GM18873 (cell line): Measurements from ENCODE around the gene TEX13D.
"Not testable (repeated sequence)": the region's sequence is repeated elsewhere in the genome, so short reads cannot be mapped to it uniquely, and the experiment has no call there.

Experiments
- ATAC-seq: cut with Tn5 transposase; IDR thresholded peaks from one replicate; pipeline ENCODE4 v1.9.1; 2021; ENCODE audit warnings: mild to moderate bottlenecking, moderate library complexity, moderate number of reproducible peaks; ENCODE audit not compliant: unreplicated experiment, low FRiP score

The TEX13D gene

GRCh38 chrX:124332481-124333424 lies at the start of gene TEX13D:
Gene TEX13D, plus strand, starts transcription at chrX:124332660. Its CDS starts 258 bp downstream, at chrX:124332918.
- ATAC-seq: no peak

GRCh38 chrX:124289443-124289842 lies 43.0 kb upstream of the TEX13D start:
- ATAC-seq: no peak

- no peak for ATAC-seq
Observed at GRCh38 chrX:124293810-124294209, 38.6 kb upstream of the TEX13D start.

GRCh38 chrX:124299323-124299722 lies 33.1 kb upstream of the TEX13D start:
- not testable (repeated sequence) for ATAC-seq

- no peak for ATAC-seq
Observed at GRCh38 chrX:124300405-124300804, 32.1 kb upstream of the TEX13D start.

GRCh38 chrX:124307253-124307907 lies 25.1 kb upstream of the TEX13D start:
- ATAC-seq: no peak

DNA sequence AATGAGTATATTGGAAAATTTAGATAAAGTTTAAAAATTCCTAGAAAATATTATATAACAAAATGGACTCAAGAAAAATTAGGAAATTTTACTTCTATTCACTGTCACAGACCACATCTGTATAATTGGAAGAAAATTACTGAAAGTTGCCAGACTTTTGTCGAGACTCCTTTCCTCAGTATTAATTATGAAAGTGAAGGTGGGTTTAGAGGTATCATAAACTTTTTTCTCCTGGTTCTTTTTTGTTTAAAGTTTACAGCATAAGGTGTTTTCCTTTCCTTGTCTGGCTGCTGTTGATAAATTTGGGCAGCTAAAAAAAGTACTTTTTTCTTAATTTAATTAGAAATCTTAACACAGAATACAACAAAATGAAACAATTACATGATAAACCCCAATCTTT lies 6.7 kb upstream of the TEX13D start:
- no peak for ATAC-seq

GRCh38 chrX:124328765-124329164 lies 3.7 kb upstream of the TEX13D start:
- ATAC-seq: no peak

DNA sequence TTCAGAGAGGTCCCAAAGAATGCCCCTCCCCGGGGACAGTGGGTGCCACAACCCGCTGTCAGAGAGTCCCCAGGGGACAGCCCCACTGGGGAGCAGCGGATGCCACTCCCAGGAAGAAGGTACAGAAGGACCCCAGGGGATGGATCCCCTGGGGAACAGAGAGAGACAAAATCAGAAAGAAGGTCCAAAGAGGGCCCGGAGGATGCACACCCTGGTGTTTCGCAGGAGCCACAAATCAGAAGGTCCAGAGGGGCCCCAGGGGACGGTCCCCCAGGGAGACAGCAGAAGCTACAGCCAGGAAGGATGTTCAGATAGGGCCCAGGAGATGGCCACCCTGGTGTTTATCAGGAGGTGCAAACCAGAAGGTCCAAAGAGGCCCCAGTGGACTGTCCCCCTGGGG lies 1.4 kb downstream of the TEX13D start:
- ATAC-seq: no peak

GRCh38 chrX:124334555-124334954 lies 2.1 kb downstream of the TEX13D start:
- not testable (repeated sequence) for ATAC-seq

- ATAC-seq: no peak
Observed at GRCh38 chrX:124335598-124335997, 3.1 kb downstream of the TEX13D start.

- ATAC-seq: no peak
Observed at GRCh38 chrX:124337916-124338315, 5.5 kb downstream of the TEX13D start.

DNA sequence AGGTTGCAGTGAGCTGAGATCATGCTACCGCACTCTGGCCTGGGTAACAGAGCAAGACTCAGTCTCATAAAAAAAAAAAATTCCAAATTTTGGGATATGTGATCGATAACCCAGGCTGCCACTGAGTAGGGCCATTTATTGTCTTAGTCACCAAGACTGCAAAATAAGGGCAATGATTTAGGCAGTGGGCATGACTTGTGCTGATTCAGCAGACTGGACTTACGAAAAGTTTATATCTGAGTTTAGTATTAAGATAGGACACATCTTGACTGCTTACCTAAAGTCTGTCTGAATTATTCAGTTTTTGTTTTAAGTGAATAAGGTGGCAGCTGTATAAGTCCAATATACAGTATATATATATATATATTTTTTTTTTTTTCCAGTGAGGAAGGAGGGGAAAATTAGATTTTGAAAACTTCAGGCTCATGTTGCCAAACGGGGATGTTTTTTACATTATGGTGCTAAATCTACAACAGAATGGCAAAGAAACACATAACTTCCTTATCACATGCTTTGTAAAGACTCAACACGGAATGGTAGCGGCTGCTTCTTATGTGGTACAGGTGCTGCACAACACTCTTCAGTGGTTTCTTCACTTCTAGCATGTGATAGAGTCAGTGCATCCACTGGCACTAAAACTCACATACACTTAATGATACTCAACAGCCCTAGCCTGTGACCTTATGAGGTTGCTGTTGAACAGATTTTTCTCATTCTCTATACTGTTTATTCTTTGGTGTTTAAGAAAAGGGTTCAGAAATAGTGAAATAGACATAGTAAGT lies 6.5 kb downstream of the TEX13D start:
- no peak for ATAC-seq

- no peak for ATAC-seq
Observed at GRCh38 chrX:124341396-124342132, 9.1 kb downstream of the TEX13D start.

DNA sequence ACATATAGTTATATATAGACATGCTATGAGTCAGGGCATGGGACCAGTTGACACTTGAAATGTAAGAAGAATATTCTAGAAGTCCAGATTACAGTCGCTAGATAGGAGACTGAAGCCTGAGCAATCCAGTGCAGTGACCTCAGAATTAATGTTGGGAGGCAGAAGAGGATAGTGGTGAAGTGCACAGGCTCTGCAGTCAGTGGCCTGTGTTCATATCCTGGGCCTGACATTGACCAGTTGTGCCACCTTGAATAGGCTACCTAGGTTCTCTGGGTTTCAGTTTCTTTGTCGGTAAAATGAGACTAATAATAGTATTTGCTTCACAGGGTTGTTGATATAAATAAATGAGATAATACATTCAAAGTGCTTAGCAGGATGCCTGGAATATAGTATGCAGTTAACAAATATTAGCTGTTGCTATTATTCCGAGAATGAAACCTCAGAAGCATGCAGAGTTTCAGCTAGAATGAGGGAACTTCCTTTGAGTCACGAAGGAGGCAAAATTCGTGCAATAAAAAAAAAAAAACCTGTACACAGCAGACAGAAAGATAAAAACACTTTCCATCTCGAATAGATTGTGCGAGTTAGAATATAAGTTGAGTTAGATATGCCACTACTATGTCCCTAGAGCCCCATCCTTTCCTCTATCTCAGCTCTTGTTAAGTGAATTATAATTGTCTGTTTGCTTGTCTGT lies 9.9 kb downstream of the TEX13D start:
- no peak for ATAC-seq

DNA sequence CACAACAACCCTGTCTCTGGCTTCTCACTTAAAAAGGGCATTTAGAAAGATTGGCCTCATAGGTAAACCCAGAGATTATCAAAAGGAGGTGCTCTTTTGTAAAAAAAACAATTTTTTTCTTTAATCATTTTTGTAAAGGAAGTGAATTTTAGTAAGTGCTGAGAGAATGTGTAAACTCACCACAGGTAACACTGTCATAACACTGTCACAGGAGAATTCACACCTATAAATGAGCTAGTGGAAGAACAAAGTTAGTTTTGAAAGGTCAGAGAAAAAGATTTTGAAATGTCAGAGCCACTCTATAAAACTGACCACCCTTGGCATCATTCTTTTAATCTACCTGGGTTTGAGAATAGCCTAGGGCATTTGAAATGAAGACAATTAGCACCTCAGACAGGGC lies 10.6 kb downstream of the TEX13D start:
- no peak for ATAC-seq

- ATAC-seq: no peak
Observed at GRCh38 chrX:124344246-124344645, 11.8 kb downstream of the TEX13D start.

DNA sequence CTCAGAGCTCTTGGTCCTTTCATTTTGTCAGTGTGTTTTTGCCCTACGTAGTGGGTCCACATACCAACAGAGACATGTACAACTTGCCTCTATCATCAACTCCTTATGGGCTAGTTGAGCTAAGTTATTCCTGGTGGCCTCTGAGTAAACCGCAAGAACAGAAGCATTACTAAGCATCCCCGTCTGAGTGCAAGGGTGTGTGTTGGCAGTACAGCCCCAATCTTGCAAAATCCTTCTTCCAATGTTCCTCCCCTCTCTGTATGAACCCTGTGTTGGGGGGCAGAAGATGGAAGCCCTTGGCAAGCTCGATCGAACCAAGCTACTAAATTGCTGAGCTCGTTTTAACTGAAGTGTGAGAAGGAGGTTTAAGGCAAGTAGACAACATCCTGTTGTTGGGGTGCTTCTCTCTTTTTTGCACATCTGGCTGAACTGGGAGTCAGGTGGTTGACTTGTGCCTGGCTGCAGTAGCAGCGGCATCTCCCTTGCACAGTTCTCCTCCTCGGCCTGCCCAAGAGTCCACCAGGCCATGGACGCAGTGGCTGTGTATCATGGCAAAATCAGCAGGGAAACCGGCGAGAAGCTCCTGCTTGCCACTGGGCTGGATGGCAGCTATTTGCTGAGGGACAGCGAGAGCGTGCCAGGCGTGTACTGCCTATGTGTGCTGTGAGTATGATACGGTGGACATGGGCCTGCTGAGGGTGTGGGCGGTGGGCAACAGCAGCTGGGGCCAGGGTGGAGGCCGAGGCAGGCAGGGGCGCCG lies 13.8 kb downstream of the TEX13D start, which contains the start of gene SH2D1A:
Gene SH2D1A, plus strand, starts transcription at position 447 of the 760 bp plus-strand sequence. Its CDS starts 80 bp downstream, at position 527.
- no peak for ATAC-seq

GRCh38 chrX:124346877-124347241 lies 14.4 kb downstream of the TEX13D start:
- ATAC-seq: no peak
